Neural progenitor cell (in vitro differentiated cells): Measurements from ENCODE around the gene S1PR3. TPM values are rescaled to one million over a fixed set of nuclear protein-coding genes. Genes with fewer than 3 reads are reported as not detected.

Experiments used
- DNase-seq: peaks from one replicate; pipeline ENCODE4 v3.0.0-alpha.2; 2016; ENCODE audit warnings: low spot score
- H2AFZ ChIP-seq: fragments of 200-600 bp; sonication (generic); replicated peaks from 2 replicates; pipeline ENCODE4 v1.6.1; 2016; ENCODE audit warnings: antibody characterized with exemption
- H3F3A ChIP-seq: fragments of 200-600 bp; sonication (generic); 2 replicates; pipeline ENCODE4 v1.6.1; 2016; ENCODE audit warnings: antibody characterized with exemption, low read depth
- H3K27ac ChIP-seq: fragments of 200-600 bp; sonication (generic); 2 replicates; pipeline ENCODE4 v1.5.1; 2016; ENCODE audit warnings: mild to moderate bottlenecking
- H3K27me3 ChIP-seq: fragments of 200-600 bp; sonication (generic); 2 replicates; pipeline ENCODE4 v1.6.1; 2016; ENCODE audit warnings: mild to moderate bottlenecking, moderate library complexity
- H3K36me3 ChIP-seq: fragments of 200-600 bp; sonication (generic); 2 replicates; pipeline ENCODE4 v1.5.1; 2016
- H3K4me1 ChIP-seq: fragments of 200-600 bp; sonication (generic); 2 replicates; pipeline ENCODE4 v1.6.1; 2016; ENCODE audit warnings: mixed run types
- H3K4me2 ChIP-seq: fragments of 200-600 bp; sonication (generic); 2 replicates; pipeline ENCODE4 v1.6.1; 2016
- H3K4me3 ChIP-seq: fragments of 200-600 bp; sonication (generic); 2 replicates; pipeline ENCODE4 v1.5.1; 2016
- H3K79me2 ChIP-seq: fragments of 200-600 bp; sonication (generic); 2 replicates; pipeline ENCODE4 v1.6.1; 2016; ENCODE audit warnings: low read depth
- H3K9ac ChIP-seq: fragments of 200-600 bp; sonication (generic); 2 replicates; pipeline ENCODE4 v1.6.1; 2016
- H3K9me3 ChIP-seq: fragments of 200-600 bp; sonication (generic); 2 replicates; pipeline ENCODE4 v1.5.1; 2016; ENCODE audit warnings: low read depth
- H4K20me1 ChIP-seq: fragments of 200-600 bp; sonication (generic); 2 replicates; pipeline ENCODE4 v1.6.1; 2016; ENCODE audit warnings: low read depth
- H3K27ac Mint-ChIP-seq: 3 replicates; pipeline ENCODE4 v1.8.0; 2021; ENCODE audit warnings: mixed read lengths
- H3K27me3 Mint-ChIP-seq: 2 replicates; pipeline ENCODE4 v1.8.0; 2022; ENCODE audit warnings: low read depth, mild to moderate bottlenecking, inconsistent platforms, moderate library complexity, mixed read lengths; ENCODE audit not compliant: insufficient read depth
- H3K36me3 Mint-ChIP-seq: 3 replicates; pipeline ENCODE4 v1.8.0; 2021; ENCODE audit warnings: mixed read lengths
- H3K4me1 Mint-ChIP-seq: 3 replicates; pipeline ENCODE4 v1.8.0; 2021; ENCODE audit warnings: mixed read lengths
- H3K4me3 Mint-ChIP-seq: 3 replicates; pipeline ENCODE4 v1.8.0; 2021; ENCODE audit warnings: mild to moderate bottlenecking, moderate library complexity, mixed read lengths
- H3K9me3 Mint-ChIP-seq: 3 replicates; pipeline ENCODE4 v1.8.0; 2020; ENCODE audit warnings: mixed read lengths
- CTCF ChIP-seq: fragments of 200-600 bp; sonication (generic); IDR thresholded peaks from 2 replicates; pipeline ENCODE4 v1.5.1; 2017; ENCODE audit warnings: antibody characterized with exemption, mild to moderate bottlenecking
- EZH2 ChIP-seq: fragments of 200-600 bp; sonication (generic); IDR thresholded peaks from 2 replicates; pipeline ENCODE4 v1.6.1; 2017; ENCODE audit warnings: antibody characterized with exemption, mild to moderate bottlenecking, moderate library complexity
- EZH2phosphoT487 ChIP-seq: fragments of 200-600 bp; sonication (generic); IDR thresholded peaks from 2 replicates; pipeline ENCODE4 v1.6.1; 2017; ENCODE audit warnings: antibody characterized with exemption
- total RNA-seq: library from RNA; depleted of rRNA; stranded (reverse); fragments of >200 nt; gene quantifications from 2 replicates; pipeline ENCODE4 v1.2.3, GENCODE V29; 2015; ENCODE audit warnings: low replicate concordance

The S1PR3 gene
- total RNA-seq, 1 donor from 2014 or later = 21.6 TPM

- no peak overlapping the region for H3K4me3 Mint-ChIP-seq
- Histone ChIP-seq H4K20me1 (no peaks in the 10 kb centered on the region), H3K9me3 (no peaks in the 10 kb centered on the region), H3K4me2 (no peak overlapping the region), H2AFZ (no peak overlapping the region), H3K27me3 (no peaks in the 10 kb centered on the region), H3K27ac (no peak overlapping the region), H3K79me2 (no peaks in the 10 kb centered on the region), H3F3A (no peaks in the 10 kb centered on the region), H3K36me3 (no peaks in the 10 kb centered on the region), H3K4me3 (no peak overlapping the region), H3K4me1 (no peaks in the 10 kb centered on the region), H3K9ac (no peak overlapping the region)
- peaks cover 2% of the 10 kb centered on the region for H3K27me3 Mint-ChIP-seq
- H3K27ac Mint-ChIP-seq = no peak overlapping the region
- TF ChIP-seq CTCF (no peak), EZH2 (no peak), EZH2phosphoT487 (no peak)
- H3K9me3 Mint-ChIP-seq = no peaks in the 10 kb centered on the region
- H3K4me1 Mint-ChIP-seq = no peaks in the 10 kb centered on the region
- no peak for DNase-seq
- H3K36me3 Mint-ChIP-seq = peaks cover 29% of the 10 kb centered on the region
Measured at GRCh38 chr9:89042984-89043383, 51.7 kb downstream of the S1PR3 start.

- Histone ChIP-seq H3F3A (no peaks in the 10 kb centered on the region), H3K27me3 (no peaks in the 10 kb centered on the region), H3K27ac (no peak overlapping the region), H3K79me2 (no peaks in the 10 kb centered on the region), H3K9ac (no peak overlapping the region), H2AFZ (no peak overlapping the region), H3K4me3 (no peak overlapping the region), H4K20me1 (no peaks in the 10 kb centered on the region), H3K9me3 (no peaks in the 10 kb centered on the region), H3K36me3 (no peaks in the 10 kb centered on the region), H3K4me1 (no peaks in the 10 kb centered on the region), H3K4me2 (no peak overlapping the region)
- Mint-ChIP-seq H3K27ac (no peak overlapping the region), H3K27me3 (peaks cover 2% of the 10 kb centered on the region), H3K4me1 (no peaks in the 10 kb centered on the region), H3K9me3 (no peaks in the 10 kb centered on the region), H3K36me3 (peaks cover 33% of the 10 kb centered on the region), H3K4me3 (no peak overlapping the region)
- no peak for TF ChIP-seq EZH2
- TF ChIP-seq CTCF = no peak
- TF ChIP-seq EZH2phosphoT487 = no peak
- DNase-seq = no peak
Measured at GRCh38 chr9:89044104-89044503, 52.8 kb downstream of the S1PR3 start.

- no peaks in the 10 kb centered on the region for H3K9me3 Mint-ChIP-seq
Measured at GRCh38 chr9:89044881-89045280, 53.6 kb downstream of the S1PR3 start.

More at GRCh38 chr9:89044881-89045280, 53.6 kb downstream of the S1PR3 start:
- Histone ChIP-seq H3K36me3 (no peaks in the 10 kb centered on the region), H3K4me1 (no peaks in the 10 kb centered on the region), H3K27me3 (no peaks in the 10 kb centered on the region), H2AFZ (no peak overlapping the region), H3K27ac (no peak overlapping the region), H3K9me3 (no peaks in the 10 kb centered on the region), H3F3A (no peaks in the 10 kb centered on the region), H3K4me2 (no peak overlapping the region), H3K4me3 (no peak overlapping the region), H3K9ac (no peak overlapping the region), H4K20me1 (no peaks in the 10 kb centered on the region), H3K79me2 (no peaks in the 10 kb centered on the region)
- no peak for DNase-seq
- Mint-ChIP-seq H3K4me3 (no peak overlapping the region), H3K27me3 (peaks cover 2% of the 10 kb centered on the region), H3K36me3 (peaks cover 35% of the 10 kb centered on the region), H3K4me1 (no peaks in the 10 kb centered on the region), H3K27ac (no peak overlapping the region)
- TF ChIP-seq CTCF = no peak
- no peak for TF ChIP-seq EZH2phosphoT487
- no peak for TF ChIP-seq EZH2
